HepG2 (cell line): ENCODE results near the gene STK17A. TPM values are rescaled to one million over a fixed set of nuclear protein-coding genes. Genes with fewer than 3 reads are reported as not detected.

ENCODE experiments used
- FOSL1 ChIP-seq: sonication (generic); formaldehyde crosslinking; IDR thresholded peaks from 2 replicates; pipeline ENCODE4 v1.9.0; 2021; ENCODE audit warnings: missing genetic modification reagents, borderline replicate concordance
- HNF4A ChIP-seq: sonication (generic); formaldehyde crosslinking; IDR thresholded peaks from 2 replicates; pipeline ENCODE4 v1.4.0; 2020; ENCODE audit warnings: missing genetic modification reagents
- HNF4G ChIP-seq, 2 experiments: sonication (generic) in 1 of 2; formaldehyde crosslinking in 1 of 2; IDR thresholded peaks; 2 replicates each; pipeline versions ENCODE4 v1.4.0 to v1.6.1; 2011 to 2020; ENCODE audit warnings: borderline replicate concordance in 2 of 2, low read depth in 2 of 2, mild to moderate bottlenecking in 2 of 2, low read length in 1 of 2, missing genetic modification reagents in 1 of 2, moderate library complexity in 1 of 2
- KIAA2018 ChIP-seq: sonication (generic); formaldehyde crosslinking; IDR thresholded peaks from 2 replicates; pipeline ENCODE4 v1.5.0; 2020; ENCODE audit warnings: mild to moderate bottlenecking, missing genetic modification reagents, borderline replicate concordance
- MAFK ChIP-seq, 2 experiments: IDR thresholded peaks in 1 of 2; conservative IDR thresholded peaks in 1 of 2; 2 replicates each; pipeline ENCODE4 v1.6.1; 2011; ENCODE audit warnings: improper control_type of control experiment in 2 of 2, low read length in 2 of 2
- MTA3 ChIP-seq: sonication (generic); formaldehyde crosslinking; IDR thresholded peaks from 2 replicates; pipeline ENCODE4 v1.4.0; 2020; ENCODE audit warnings: missing genetic modification reagents
- POLR2AphosphoS5 ChIP-seq: IDR thresholded peaks from 2 replicates; pipeline ENCODE4 v1.6.1; 2012; ENCODE audit warnings: low read depth, low read length
- RAD51 ChIP-seq: fragments of 450-650 bp; IDR thresholded peaks from 2 replicates; pipeline ENCODE4 v1.6.1; 2016; ENCODE audit warnings: borderline replicate concordance
- RERE ChIP-seq: IDR thresholded peaks from 2 replicates; pipeline ENCODE4 v1.6.1; 2016; ENCODE audit warnings: low read depth, missing genetic modification reagents, missing compliant biosample characterization
- TBL1XR1 ChIP-seq: fragments of 150-350 bp; IDR thresholded peaks from 2 replicates; pipeline ENCODE4 v1.6.1; 2014; ENCODE audit warnings: borderline replicate concordance, low read length; ENCODE audit not compliant: partially characterized antibody
- YEATS2 ChIP-seq: sonication (generic); formaldehyde crosslinking; IDR thresholded peaks from 2 replicates; pipeline ENCODE4 v1.4.0; 2020; ENCODE audit warnings: missing genetic modification reagents, borderline replicate concordance
- ZBTB43 ChIP-seq: sonication (generic); formaldehyde crosslinking; conservative IDR thresholded peaks from 2 replicates; pipeline ENCODE4 v1.4.0; 2020; ENCODE audit warnings: missing genetic modification reagents
- ZNF121 ChIP-seq: sonication (generic); formaldehyde crosslinking; IDR thresholded peaks from 2 replicates; pipeline ENCODE4 v1.5.0; 2020; ENCODE audit warnings: mild to moderate bottlenecking, missing genetic modification reagents
- polyA plus RNA-seq, 8 experiments: library from polyadenylated mRNA; depleted of rRNA in 3 of 8; stranded (reverse) in 7 of 8; unstranded in 1 of 8; fragments of >200 nt; fragmentation: Illumina TruSeq in 4 of 8; extraction: Trizol in 4 of 8; gene quantifications; 2 replicates each; pipeline versions ENCODE4 v1.2.1 to v1.2.3, GENCODE V29; 2011 to 2016; ENCODE audit warnings: low read depth in 4 of 8, missing spikeins in 1 of 8, mixed read lengths in 1 of 8; ENCODE audit not compliant: insufficient read depth in 1 of 8
- total RNA-seq, 5 experiments: library from RNA; depleted of rRNA; stranded (reverse); fragments of >200 nt; fragmentation: Illumina TruSeq; extraction: Trizol; gene quantifications; 2 replicates each; pipeline ENCODE4 v1.2.3, GENCODE V29; 2016; ENCODE audit warnings: low read depth in 1 of 5

Gene STK17A
- total and polyA plus RNA-seq, 2 of the 13 experiments (the other 11 are each of a cell fraction or from before 2014, with no cell fraction given), result 18.6 to 24.3 TPM

- TF ChIP-seq KIAA2018 (CRISPR knock-in tag) (no peak), MTA3 (CRISPR knock-in tag) (no peak), HNF4G (IDR thresholded peaks at IDR 0.05; ENCODE audit: borderline replicate concordance, low read depth, low read length) (no peak), HNF4G (CRISPR knock-in tag; IDR thresholded peaks at IDR 0.05; ENCODE audit: borderline replicate concordance, low read depth) (0 out of 2 replicates have a peak, but pooled peaks have one; percentile 35), YEATS2 (CRISPR knock-in tag) (no peak), FOSL1 (CRISPR knock-in tag) (no peak), TBL1XR1 (no peak), RAD51 (no peak), ZNF121 (no peak; the same call in 1 of the 2 replicates), RERE (CRISPR knock-in tag) (no peak), ZBTB43 (CRISPR knock-in tag) (no peak), POLR2AphosphoS5 (no peak), MAFK (conservative IDR thresholded peaks at IDR 0.05 in 1 of 2, IDR thresholded peaks at IDR 0.05 in 1 of 2; ENCODE audit: low read length in 2 of 2) (no peak), HNF4A (no peak)
Observed at GRCh38 chr7:43583424-43584194, 701 bp downstream of the STK17A start (continued).
